Heart right ventricle (tissue), 16 donors: ENCODE data around the gene BFSP2. TPM values are rescaled to one million over a fixed set of nuclear protein-coding genes. Genes with fewer than 3 reads are reported as not detected.
A peak's percentile ranks its signal among the peaks of the same experiment; 100 is the strongest.

ENCODE experiments used
- ATAC-seq, 8 donors: fragments of 200-7000 bp; cut with Tn5 transposase; one replicate each; pipeline ENCODE4 v1.9.1; 2020; ENCODE audit warnings: mild to moderate bottlenecking in 8 of 8, moderate library complexity in 8 of 8, moderate number of reproducible peaks in 1 of 8
- DNase-seq, 2 donors: peaks; one replicate each; pipeline ENCODE4 v3.0.0-alpha.2; 2020
- H3K27ac ChIP-seq, 10 donors: fragments of 200-600 bp; sonication (generic) in 2 of 10; one replicate each; pipeline versions ENCODE4 v1.5.0 to v1.8.0; 2020 to 2022; ENCODE audit warnings: mild to moderate bottlenecking in 3 of 10
- H3K27me3 ChIP-seq, 7 donors: fragments of 200-600 bp; one replicate each; pipeline ENCODE4 v1.8.0; 2021 to 2022; ENCODE audit warnings: mild to moderate bottlenecking in 2 of 7
- H3K36me3 ChIP-seq, 9 donors: fragments of 200-600 bp; sonication (generic) in 1 of 9; one replicate each; pipeline versions ENCODE4 v1.5.0 to v1.8.0; 2020 to 2022; ENCODE audit warnings: mild to moderate bottlenecking in 2 of 9
- H3K4me1 ChIP-seq, 9 donors: fragments of 200-600 bp; sonication (generic) in 1 of 9; one replicate each; pipeline versions ENCODE4 v1.5.0 to v1.8.0; 2020 to 2022; ENCODE audit warnings: mild to moderate bottlenecking in 4 of 9
- H3K4me3 ChIP-seq, 10 donors: fragments of 200-600 bp; sonication (generic) in 2 of 10; one replicate each; pipeline versions ENCODE4 v1.5.0 to v1.8.0; 2020 to 2022; ENCODE audit warnings: mild to moderate bottlenecking in 7 of 10, moderate library complexity in 2 of 10
- H3K9me3 ChIP-seq, 11 donors: fragments of 200-600 bp in 10 of 11; sonication (generic) in 2 of 11; one replicate each; pipeline versions ENCODE4 v1.5.0 to v1.8.0; 2013 to 2022; ENCODE audit warnings: mild to moderate bottlenecking in 2 of 11, control low read depth in 1 of 11, moderate library complexity in 1 of 11
- WGBS, 2 donors: extraction: QIAGEN DNeasy Blood & Tissue Kit; methylation state at CpG; one replicate each; pipeline ENCODE4 v1.1.7; 2013; ENCODE audit warnings: inconsistent platforms in 1 of 2; 5-methylcytosine and 5-hydroxymethylcytosine counted together
- intact Hi-C, 10 donors: fragments of 100-400 bp; cut with DNase I; formaldehyde crosslinking; loops; one replicate each; pipeline versions ENCODE4 v1.11.1 to v1.14.2; 2022
- polyA plus RNA-seq, 2 donors: library from polyadenylated mRNA; stranded (reverse); fragments of 200-250 nt; gene quantifications; one replicate each; pipeline ENCODE4 v1.2.3, GENCODE V29; 2013
- total RNA-seq, 10 donors: library from RNA; stranded (reverse); fragmentation: NEBNext Ultra II Directional in 3 of 10; extraction: Animal tissue kit (Norgen Biotek cat#: 25700) in 3 of 10; gene quantifications; one replicate each; pipeline versions ENCODE4 v1.2.1 to v1.2.4, GENCODE V29; 2021 to 2023
- TF ChIP-seq, protein P1 (sequence below), 9 donors: fragments of 200-600 bp; sonication (generic) in 2 of 9; IDR thresholded peaks; one replicate each; pipeline versions ENCODE4 v1.5.0 to v1.8.0; 2021 to 2022; ENCODE audit warnings: antibody characterized with exemption in 9 of 9, mild to moderate bottlenecking in 5 of 9, moderate library complexity in 1 of 9
- donor health status: Arrhythmogenic right ventricular cardiomyopathy.
- donor health status: ischemic (EF 13 %, LVEDD 7.1; RV severe dilation, severe dysfunction).
- donor health status: healthy with polysubstance abuse.
- donor health status: DM: no; HTN: yes; CAD: no.
- donor health status: DM: no; HTN: no; CAD: no.
- donor health status: ischemic (EF 25% LVEDD 6.9; RV normal size, moderate dysfunction).
- donor health status: ischemic (EF 25% LVEDD 5.7; RV mildly dilated, moderate dysfunction).
- donor health status: healthy.
- donor health status: DM: yes; HTN: yes; CAD: no.
- donor health status: Ischemic cardiomyopathy.
- donor health status: ischemic (EF 35%, LVEDD 5.7; RV mildly dilated, moderate dysfunction).
- donor health status: nonischemic (EF 11% LVEDD 7.7; RV severe dilation, severe dysfunction).
- donor health status: DM: yes; HTN: yes; CAD: no.
- donor health status: PGD.
- donor health status: ischemic (EF 29% LVEDD 5.4; RV normal size, mild dysfunction).
- donor health status: nonischemic (EF 23%, LVEDD 6.1; RV moderate dilation, normal function).

BFSP2 gene
- total and polyA plus RNA-seq, 12 donors, result 0.17 TPM; not detected in 11

GRCh38 chr3:133459400-133459799 is 59.5 kb downstream of the BFSP2 start:
- Histone ChIP-seq H3K27me3 (peaks cover 0 to 4% (median 0%) of the 10 kb centered on the region in 7 donors), H3K4me3 (no peak overlapping the region), H3K4me1 (peaks cover 0 to 13% (median 8%) of the 10 kb centered on the region in 9 donors), H3K36me3 (no peaks in the 10 kb centered on the region), H3K9me3 (no peaks in the 10 kb centered on the region), H3K27ac (peak overlapping the region in 1 of 10 donors; percentile 57)
- ATAC-seq (peak; percentile 50 to 88 (median 82)), DNase-seq (no peak)
- TF ChIP-seq, protein P1, sequence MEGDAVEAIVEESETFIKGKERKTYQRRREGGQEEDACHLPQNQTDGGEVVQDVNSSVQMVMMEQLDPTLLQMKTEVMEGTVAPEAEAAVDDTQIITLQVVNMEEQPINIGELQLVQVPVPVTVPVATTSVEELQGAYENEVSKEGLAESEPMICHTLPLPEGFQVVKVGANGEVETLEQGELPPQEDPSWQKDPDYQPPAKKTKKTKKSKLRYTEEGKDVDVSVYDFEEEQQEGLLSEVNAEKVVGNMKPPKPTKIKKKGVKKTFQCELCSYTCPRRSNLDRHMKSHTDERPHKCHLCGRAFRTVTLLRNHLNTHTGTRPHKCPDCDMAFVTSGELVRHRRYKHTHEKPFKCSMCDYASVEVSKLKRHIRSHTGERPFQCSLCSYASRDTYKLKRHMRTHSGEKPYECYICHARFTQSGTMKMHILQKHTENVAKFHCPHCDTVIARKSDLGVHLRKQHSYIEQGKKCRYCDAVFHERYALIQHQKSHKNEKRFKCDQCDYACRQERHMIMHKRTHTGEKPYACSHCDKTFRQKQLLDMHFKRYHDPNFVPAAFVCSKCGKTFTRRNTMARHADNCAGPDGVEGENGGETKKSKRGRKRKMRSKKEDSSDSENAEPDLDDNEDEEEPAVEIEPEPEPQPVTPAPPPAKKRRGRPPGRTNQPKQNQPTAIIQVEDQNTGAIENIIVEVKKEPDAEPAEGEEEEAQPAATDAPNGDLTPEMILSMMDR (IDR thresholded peaks at IDR 0.05), result no peak
- intact Hi-C loops, result no loop called here
- WGBS, 2 donors, result 16 to 21% methylated on average over 6 of the region's 6 CpGs

GRCh38 chr3:133460809-133461208 is 61.0 kb downstream of the BFSP2 start:
- no peaks in the 10 kb centered on the region for H3K9me3 ChIP-seq
- DNase-seq (no peak), ATAC-seq (no peak)
- intact Hi-C loops, result loop anchor here in 2 of 10 donors (10.0 kb wide), 1 partner anchor 114 kb away; the partner anchor contains the start of gene CDV3 (in 2 of the 2)
- no peak overlapping the region for H3K4me3 ChIP-seq
- H3K27ac ChIP-seq, result no peak overlapping the region
- no peaks in the 10 kb centered on the region for H3K36me3 ChIP-seq
- TF ChIP-seq, protein P1 (IDR thresholded peaks at IDR 0.05), result no peak
- WGBS, 2 donors, result 76 to 86% methylated on average over 3 of the region's 3 CpGs
- peaks cover 0 to 13% (median 8%) of the 10 kb centered on the region in 9 donors for H3K4me1 ChIP-seq
- peaks cover 0 to 4% (median 0%) of the 10 kb centered on the region in 7 donors for H3K27me3 ChIP-seq

DNA sequence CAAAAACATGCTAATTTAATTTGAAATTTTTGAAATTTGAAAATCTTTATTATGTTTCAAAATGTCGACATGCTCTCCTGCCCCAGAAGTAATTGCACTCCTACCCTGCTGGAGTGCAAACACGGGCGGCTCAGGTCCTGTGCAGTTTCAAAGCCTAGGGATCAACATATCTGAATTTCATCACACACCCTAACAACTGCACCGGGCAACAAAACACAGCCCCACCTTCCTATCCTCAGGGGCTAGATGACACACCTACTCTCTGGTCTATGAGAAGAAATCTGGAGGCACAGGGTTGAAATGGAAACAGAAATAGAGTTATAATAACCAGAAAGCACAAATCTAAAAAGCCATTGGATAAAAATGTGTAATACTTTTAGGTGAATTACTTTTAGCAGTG is 61.4 kb downstream of the BFSP2 start:
- Histone ChIP-seq H3K4me3 (no peak overlapping the region), H3K27me3 (peaks cover 0 to 4% (median 0%) of the 10 kb centered on the region in 7 donors), H3K4me1 (peaks cover 0 to 13% (median 8%) of the 10 kb centered on the region in 9 donors), H3K9me3 (no peaks in the 10 kb centered on the region), H3K27ac (no peak overlapping the region), H3K36me3 (no peaks in the 10 kb centered on the region)
- DNase-seq, result no peak
- intact Hi-C loops, result loop anchor here in 2 of 10 donors (10.0 kb wide), 1 partner anchor 114 kb away; the partner anchor contains the start of gene CDV3 (in 2 of the 2)
- TF ChIP-seq, protein P1 (IDR thresholded peaks at IDR 0.05), result no peak
- ATAC-seq, result no peak
- 65 to 68% methylated on average over 4 of the region's 4 CpGs for WGBS, 2 donors

DNA sequence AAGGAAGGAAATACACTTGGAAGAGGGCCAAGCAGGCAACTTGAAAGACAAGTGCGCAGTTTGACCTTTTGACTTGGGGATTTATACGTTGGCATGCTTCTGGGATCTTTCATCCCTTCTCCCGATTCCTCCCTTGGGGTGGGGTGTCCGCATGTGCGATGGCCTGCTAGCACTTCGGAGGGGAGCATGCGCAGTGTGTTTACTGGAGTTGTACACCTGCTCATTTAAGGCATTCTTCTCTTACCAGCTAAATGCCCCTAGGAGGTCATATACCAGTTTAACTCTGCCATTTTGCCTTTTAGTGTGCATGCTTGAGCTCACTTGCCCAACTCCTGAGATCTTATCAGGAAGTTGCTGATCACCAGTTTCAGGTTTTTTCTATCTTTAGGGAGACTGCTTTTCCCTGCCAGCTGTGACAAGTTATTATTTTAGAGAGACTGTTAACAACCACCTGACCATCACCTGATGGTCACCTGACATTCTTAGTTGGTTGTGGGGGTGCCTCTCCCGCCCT is 63.5 kb downstream of the BFSP2 start:
- H3K36me3 ChIP-seq, result no peaks in the 10 kb centered on the region
- H3K27ac ChIP-seq, result no peak overlapping the region
- H3K4me1 ChIP-seq, result peaks cover 0 to 20% (median 9%) of the 10 kb centered on the region in 9 donors
- H3K4me3 ChIP-seq, result no peak overlapping the region
- intact Hi-C loops, result loop anchor here in 2 of 10 donors (10.0 kb wide), 1 partner anchor 111 kb away; the partner anchor contains the start of gene CDV3 (in 2 of the 2)
- ATAC-seq (no peak), DNase-seq (no peak)
- H3K27me3 ChIP-seq, result peaks cover 0 to 4% (median 0%) of the 10 kb centered on the region in 7 donors
- whole genome bisulfite sequencing, 2 donors, result 60 to 74% methylated on average over 8 of the region's 8 CpGs
- TF ChIP-seq, protein P1 (IDR thresholded peaks at IDR 0.05), result no peak
- H3K9me3 ChIP-seq, result no peaks in the 10 kb centered on the region
